ENCODE measurements around the gene ERGIC1. TPM values are rescaled to one million over a fixed set of nuclear protein-coding genes. Genes with fewer than 3 reads are reported as not detected.

Gene ERGIC1
- total RNA-seq, 1 donor from 2014 or later = 131 TPM

DNA sequence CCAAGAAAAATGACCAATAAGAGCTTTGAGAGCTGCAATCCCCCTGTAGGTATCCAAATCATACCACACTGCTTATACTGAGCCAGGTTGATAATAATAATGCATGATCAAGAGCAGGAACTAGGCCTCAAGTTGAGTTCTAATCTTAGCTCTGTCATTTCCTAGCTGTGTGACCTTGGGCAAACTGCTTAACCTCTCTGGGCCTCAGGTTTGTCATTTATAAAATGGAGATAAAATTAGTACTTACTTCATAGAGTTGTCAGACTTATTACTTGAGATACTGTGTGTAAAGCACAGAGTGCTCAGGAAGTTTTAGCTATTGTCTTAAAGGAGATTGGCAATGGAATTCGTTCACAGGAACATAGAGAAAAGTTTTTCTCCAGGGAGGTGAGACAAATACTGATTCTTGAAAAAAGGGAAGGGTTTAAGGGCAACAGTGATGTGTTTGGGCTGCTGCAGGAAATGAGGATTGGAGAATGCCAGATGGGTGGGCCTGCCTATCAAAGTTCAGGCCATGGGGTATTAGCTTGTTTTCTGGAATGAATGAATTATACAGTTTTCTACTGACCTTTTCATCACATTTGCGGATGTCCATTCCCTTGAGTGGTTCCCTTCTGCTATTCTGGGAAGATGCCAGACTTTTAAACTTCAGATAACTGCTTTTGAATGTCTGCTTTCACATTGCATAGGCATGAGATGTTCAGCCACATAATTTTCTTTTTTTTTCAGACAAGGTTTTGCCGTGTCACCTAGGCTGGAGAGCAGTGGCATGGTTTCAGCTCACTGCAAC lies 139.3 kb downstream of the ERGIC1 start:
- H3K4me1 ChIP-seq (ENCODE audit: insufficient read depth, low read length) = peaks cover 11% of the 10 kb centered on the region
- H3K36me3 Mint-ChIP-seq (ENCODE audit: low read depth, unreplicated experiment) = peaks cover 8% of the 10 kb centered on the region
- no peak overlapping the region for H3K4me3 Mint-ChIP-seq (ENCODE audit: unreplicated experiment)
- peak overlapping the region; percentile 91 for H3K27ac Mint-ChIP-seq (ENCODE audit: unreplicated experiment)
- no peak overlapping the region for H2AFZ ChIP-seq (ENCODE audit: low read depth, low read length)
- FAIRE-seq (no peak), DNase-seq (ENCODE audit: low read depth) (peak; percentile 75)
- no peak overlapping the region for H3K4me3 ChIP-seq (ENCODE audit: insufficient read depth, low read depth, low read length)
- peaks cover 11% of the 10 kb centered on the region for H3K27me3 Mint-ChIP-seq (ENCODE audit: low read depth, unreplicated experiment)
- H3K27ac ChIP-seq (ENCODE audit: low read depth, low read length) = peak overlapping the region; percentile 43
- H3K9me3 ChIP-seq (ENCODE audit: insufficient read depth, low read depth, low read length) = no peaks in the 10 kb centered on the region
- H3K4me2 ChIP-seq (ENCODE audit: low read length) = peak overlapping the region; percentile 18
- peaks cover 10% of the 10 kb centered on the region for H3K4me1 Mint-ChIP-seq (ENCODE audit: low read depth, unreplicated experiment)
- TF ChIP-seq EZH2 (IDR thresholded peaks at IDR 0.05; ENCODE audit: insufficient read depth, low read length) (no peak), CTCF (IDR thresholded peaks at IDR 0.05; ENCODE audit: insufficient read depth, low read depth, low read length) (no peak)
- no peaks in the 10 kb centered on the region for H3K79me2 ChIP-seq (ENCODE audit: insufficient read depth, low read length)
- no peaks in the 10 kb centered on the region for H4K20me1 ChIP-seq (ENCODE audit: insufficient read depth, low read length)
- peak overlapping the region; percentile 23 for H3K9ac ChIP-seq (ENCODE audit: low read length)
- peaks cover 6% of the 10 kb centered on the region for H3K36me3 ChIP-seq (ENCODE audit: insufficient read depth, low read length)
- H3K9me3 Mint-ChIP-seq (ENCODE audit: unreplicated experiment) = no peaks in the 10 kb centered on the region
- no peaks in the 10 kb centered on the region for H3K27me3 ChIP-seq (ENCODE audit: insufficient read depth, low read length)

DNA sequence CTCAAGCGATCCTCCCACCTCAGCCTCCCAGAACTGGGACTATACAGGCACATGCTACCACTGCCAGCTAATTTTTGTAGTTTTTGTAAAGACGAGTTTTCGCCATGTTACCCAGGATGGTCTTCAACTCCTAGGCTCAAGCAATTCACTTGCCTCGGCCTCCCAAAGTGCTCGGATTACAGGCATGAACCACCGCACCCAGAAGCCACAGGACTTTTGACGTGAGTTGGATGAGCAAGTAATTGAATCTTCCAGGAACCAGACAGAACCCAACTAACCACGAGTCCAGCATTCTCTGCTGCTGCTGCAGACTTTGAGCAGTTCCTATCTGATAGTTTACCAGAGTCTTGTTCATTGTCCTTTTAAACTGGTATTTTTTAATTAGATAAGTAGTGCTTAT lies 139.9 kb downstream of the ERGIC1 start:
- TF ChIP-seq EZH2 (IDR thresholded peaks at IDR 0.05; ENCODE audit: insufficient read depth, low read length) (no peak), CTCF (IDR thresholded peaks at IDR 0.05; ENCODE audit: insufficient read depth, low read depth, low read length) (no peak)
- Histone ChIP-seq H3K4me2 (ENCODE audit: low read length) (peak overlapping the region; percentile 18), H3K9me3 (ENCODE audit: insufficient read depth, low read depth, low read length) (no peaks in the 10 kb centered on the region), H3K4me3 (ENCODE audit: insufficient read depth, low read depth, low read length) (no peak overlapping the region), H3K27me3 (ENCODE audit: insufficient read depth, low read length) (no peaks in the 10 kb centered on the region), H3K36me3 (ENCODE audit: insufficient read depth, low read length) (peaks cover 3% of the 10 kb centered on the region), H2AFZ (ENCODE audit: low read depth, low read length) (no peak overlapping the region), H3K9ac (ENCODE audit: low read length) (peak overlapping the region; percentile 23), H3K4me1 (ENCODE audit: insufficient read depth, low read length) (peaks cover 11% of the 10 kb centered on the region), H4K20me1 (ENCODE audit: insufficient read depth, low read length) (no peaks in the 10 kb centered on the region), H3K27ac (ENCODE audit: low read depth, low read length) (peak overlapping the region; percentile 43), H3K79me2 (ENCODE audit: insufficient read depth, low read length) (no peaks in the 10 kb centered on the region)
- Mint-ChIP-seq H3K9me3 (ENCODE audit: unreplicated experiment) (no peaks in the 10 kb centered on the region), H3K27me3 (ENCODE audit: low read depth, unreplicated experiment) (peaks cover 11% of the 10 kb centered on the region), H3K36me3 (ENCODE audit: low read depth, unreplicated experiment) (peaks cover 6% of the 10 kb centered on the region), H3K4me1 (ENCODE audit: low read depth, unreplicated experiment) (peaks cover 10% of the 10 kb centered on the region), H3K27ac (ENCODE audit: unreplicated experiment) (peak overlapping the region; percentile 91), H3K4me3 (ENCODE audit: unreplicated experiment) (no peak overlapping the region)
- peak; percentile 74 for DNase-seq (ENCODE audit: low read depth)
- FAIRE-seq = no peak

GRCh38 chr5:172975289-172975688 lies 141.2 kb downstream of the ERGIC1 start:
- no peak for DNase-seq (ENCODE audit: low read depth)
- TF ChIP-seq CTCF (IDR thresholded peaks at IDR 0.05; ENCODE audit: insufficient read depth, low read depth, low read length) = no peak
- no peak for TF ChIP-seq EZH2 (IDR thresholded peaks at IDR 0.05; ENCODE audit: insufficient read depth, low read length)
- Histone ChIP-seq H3K36me3 (ENCODE audit: insufficient read depth, low read length) (no peaks in the 10 kb centered on the region), H2AFZ (ENCODE audit: low read depth, low read length) (no peak overlapping the region), H3K9me3 (ENCODE audit: insufficient read depth, low read depth, low read length) (no peaks in the 10 kb centered on the region), H3K27me3 (ENCODE audit: insufficient read depth, low read length) (no peaks in the 10 kb centered on the region), H3K4me1 (ENCODE audit: insufficient read depth, low read length) (peaks cover 11% of the 10 kb centered on the region), H3K27ac (ENCODE audit: low read depth, low read length) (no peak overlapping the region), H4K20me1 (ENCODE audit: insufficient read depth, low read length) (no peaks in the 10 kb centered on the region), H3K79me2 (ENCODE audit: insufficient read depth, low read length) (no peaks in the 10 kb centered on the region), H3K4me2 (ENCODE audit: low read length) (no peak overlapping the region), H3K4me3 (ENCODE audit: insufficient read depth, low read depth, low read length) (no peak overlapping the region), H3K9ac (ENCODE audit: low read length) (no peak overlapping the region)
- no peak for FAIRE-seq
- H3K4me1 Mint-ChIP-seq (ENCODE audit: low read depth, unreplicated experiment) = peaks cover 10% of the 10 kb centered on the region
- no peaks in the 10 kb centered on the region for H3K9me3 Mint-ChIP-seq (ENCODE audit: unreplicated experiment)
- no peak overlapping the region for H3K27ac Mint-ChIP-seq (ENCODE audit: unreplicated experiment)
- H3K36me3 Mint-ChIP-seq (ENCODE audit: low read depth, unreplicated experiment) = no peaks in the 10 kb centered on the region
- no peak overlapping the region for H3K4me3 Mint-ChIP-seq (ENCODE audit: unreplicated experiment)
- peaks cover 11% of the 10 kb centered on the region for H3K27me3 Mint-ChIP-seq (ENCODE audit: low read depth, unreplicated experiment)

All from astrocyte (in vitro differentiated cells and primary cell).